HG03064 (cell line): ENCODE measurements around the gene CTU1.
A peak's percentile ranks its signal among the peaks of the same experiment; 100 is the strongest.
"Not testable (repeated sequence)": the region's sequence is repeated elsewhere in the genome, so short reads cannot be mapped to it uniquely, and the experiment has no call there.

Experiments
- ATAC-seq: cut with Tn5 transposase; IDR thresholded peaks from one replicate; pipeline ENCODE4 v1.9.1; 2021; ENCODE audit warnings: low read depth; ENCODE audit not compliant: unreplicated experiment

The CTU1 gene

GRCh38 chr19:51108066-51108804, at the start of gene CTU1:
CTU1 (minus strand) TSS chr19:51108409; CDS start chr19:51104569, 3,840 bp downstream.
- ATAC-seq = peak; percentile 88

DNA sequence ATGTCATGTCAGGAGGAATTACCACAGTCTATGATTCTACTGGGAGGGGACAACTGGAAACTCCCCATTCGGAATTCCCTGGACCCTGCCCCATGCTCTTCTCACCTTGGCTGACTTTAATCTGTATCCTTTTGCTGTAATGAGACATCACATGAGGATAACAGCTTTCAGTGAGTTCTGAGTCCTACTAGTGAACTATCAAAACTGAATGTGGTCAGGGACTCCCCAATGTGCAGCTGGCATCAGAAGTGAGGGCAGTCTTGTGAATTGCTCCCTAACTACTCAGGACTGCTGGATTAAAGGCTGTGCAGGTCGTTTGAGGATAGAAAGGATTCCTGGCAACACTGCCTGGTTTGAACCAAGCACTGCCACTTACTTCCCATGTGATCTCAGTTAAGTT, 49.1 kb upstream of the CTU1 start:
- ATAC-seq = no peak

DNA sequence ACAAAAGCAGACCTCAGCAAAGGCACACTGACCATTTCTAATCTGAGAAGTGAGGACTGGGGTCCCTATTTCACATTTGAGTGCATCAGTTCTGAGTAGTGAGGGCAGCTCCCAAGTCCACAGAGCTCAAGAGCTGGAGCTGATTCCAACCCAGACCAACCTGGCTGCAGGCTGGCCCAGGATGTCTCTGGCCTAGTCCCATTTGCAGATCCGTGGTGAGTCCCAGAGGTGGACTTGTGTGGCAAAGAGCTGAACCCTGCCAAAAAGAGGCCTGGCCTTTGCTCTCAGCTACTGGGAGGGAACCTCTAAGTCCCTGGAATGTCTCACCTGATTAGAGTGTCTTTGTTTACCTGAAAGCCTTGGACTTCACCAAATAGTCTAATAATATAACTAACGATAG, 48.5 kb upstream of the CTU1 start:
- no peak for ATAC-seq

DNA sequence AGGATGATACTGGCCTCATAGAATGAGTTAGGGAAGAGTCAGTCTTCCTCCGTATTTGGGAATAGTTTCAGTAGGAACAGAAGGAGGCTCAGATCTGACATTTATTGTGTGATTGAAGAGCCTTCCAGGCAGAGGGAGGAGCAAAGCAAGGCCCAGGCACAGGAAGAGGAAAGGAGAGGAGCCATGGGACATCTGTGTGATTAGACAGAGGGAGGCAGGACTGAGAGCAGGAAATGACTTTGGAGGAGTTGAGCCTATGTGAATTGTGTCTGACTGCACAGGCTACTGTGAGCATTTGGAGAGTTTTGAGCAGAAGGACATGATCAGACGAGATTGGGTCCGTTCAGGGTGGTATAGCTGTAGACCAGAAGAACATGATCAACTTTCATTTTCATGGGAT, 42.4 kb upstream of the CTU1 start:
- no peak for ATAC-seq

DNA sequence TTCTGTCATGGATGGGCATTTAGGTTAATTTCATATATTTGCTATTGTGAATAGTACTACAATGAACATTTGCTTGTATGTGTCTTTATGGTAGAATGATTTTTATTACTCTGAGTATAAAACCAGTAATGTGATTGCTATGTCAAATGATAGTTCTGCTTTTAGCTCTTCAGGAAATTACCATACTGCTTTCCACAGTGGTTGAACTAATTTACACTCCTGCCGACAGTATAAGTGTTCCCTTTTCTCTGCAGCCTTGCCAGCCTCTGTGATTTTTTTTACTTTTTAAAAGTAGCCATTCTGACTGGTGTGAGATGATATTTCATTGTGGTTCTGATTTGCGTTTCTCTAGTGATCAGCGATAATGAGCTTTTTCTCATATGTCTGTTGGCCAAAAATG, 40.4 kb upstream of the CTU1 start:
- ATAC-seq = no peak

- ATAC-seq = no peak
Observed at GRCh38 chr19:51147663-51148062, 39.5 kb upstream of the CTU1 start.

DNA sequence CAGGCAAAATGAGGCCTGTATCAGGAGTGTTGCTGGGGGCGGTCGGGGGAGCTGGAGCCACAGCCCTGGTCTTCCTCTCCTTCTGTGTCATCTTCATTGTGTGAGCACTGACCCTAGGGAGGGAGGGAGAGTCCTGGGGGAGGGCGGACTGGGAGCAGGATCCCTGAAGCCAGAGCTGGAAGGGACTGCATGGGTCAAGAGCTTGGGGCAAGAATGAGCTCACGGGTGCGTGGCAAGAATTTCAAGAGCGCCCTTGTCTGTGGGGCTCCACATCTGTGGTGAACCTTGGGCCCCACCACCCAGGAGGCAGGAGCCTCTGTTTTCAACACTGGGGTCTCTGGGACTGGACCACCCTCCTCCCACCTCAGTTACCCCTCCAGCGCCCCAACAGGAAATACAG, 38.5 kb upstream of the CTU1 start:
- no peak for ATAC-seq

- no peak for ATAC-seq
Observed at GRCh38 chr19:51145916-51146493, 37.8 kb upstream of the CTU1 start.

GRCh38 chr19:51144482-51145045, 36.4 kb upstream of the CTU1 start:
- ATAC-seq = no peak

- no peak for ATAC-seq
Observed at GRCh38 chr19:51143486-51143885, 35.3 kb upstream of the CTU1 start.

DNA sequence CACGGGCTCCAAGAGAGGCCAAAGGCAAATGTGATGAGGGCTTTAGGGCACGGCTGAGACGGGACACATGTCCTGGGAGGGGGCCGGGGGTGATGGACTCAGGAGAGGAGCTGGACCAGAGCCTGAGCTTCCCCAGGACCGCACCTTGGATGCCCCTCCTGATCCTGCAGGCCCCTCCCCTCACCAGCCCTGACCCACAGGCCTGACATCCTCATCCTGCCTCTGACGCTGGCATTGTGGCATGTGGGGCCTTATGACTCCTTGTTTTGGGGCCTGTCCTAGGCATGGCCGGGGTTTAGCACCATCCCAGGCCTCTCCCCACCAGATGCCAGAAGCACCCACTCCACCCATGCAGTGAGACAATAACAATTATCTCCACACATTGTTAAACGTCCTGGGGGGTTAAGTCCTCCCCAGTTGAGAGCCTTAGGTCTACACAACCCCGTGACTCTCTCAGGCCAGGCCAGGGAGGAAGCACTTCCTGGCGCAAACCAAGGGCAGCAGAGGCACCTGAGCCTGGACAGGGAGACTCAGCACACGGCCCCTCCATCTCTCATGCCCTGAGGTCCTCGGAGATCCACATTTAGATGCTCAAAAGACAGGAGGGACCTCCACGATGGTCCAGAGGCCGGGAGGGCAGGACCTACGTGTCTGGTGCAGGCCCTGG, 34.7 kb upstream of the CTU1 start:
- not testable (repeated sequence) for ATAC-seq

GRCh38 chr19:51142119-51142518, 33.9 kb upstream of the CTU1 start, which contains the start of gene SIGLEC7:
SIGLEC7 (plus strand) TSS chr19:51142301; CDS start chr19:51142370, 69 bp downstream.
- no peak for ATAC-seq

DNA sequence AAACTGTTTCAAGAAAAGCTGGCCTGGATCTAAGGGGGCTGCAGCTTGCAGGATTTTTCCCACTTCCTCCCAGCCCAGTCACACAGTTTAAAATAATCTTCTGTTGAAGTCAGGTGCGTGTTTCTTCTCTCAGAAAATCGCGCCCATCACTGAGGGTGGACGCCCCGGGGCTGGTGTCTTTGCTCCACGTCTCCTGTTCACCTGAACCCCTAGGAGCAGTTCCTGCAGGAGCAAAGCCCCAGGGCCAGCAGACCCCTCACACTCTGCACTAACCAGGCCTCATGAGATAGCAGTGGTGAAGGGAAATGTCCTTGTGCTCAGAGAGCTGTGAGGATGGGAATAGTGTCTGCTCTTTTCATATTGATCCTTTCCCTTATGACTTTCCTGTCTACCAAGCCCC, 33.0 kb upstream of the CTU1 start:
- no peak for ATAC-seq

GRCh38 chr19:51140441-51140840, 32.2 kb upstream of the CTU1 start:
- ATAC-seq = no peak

DNA sequence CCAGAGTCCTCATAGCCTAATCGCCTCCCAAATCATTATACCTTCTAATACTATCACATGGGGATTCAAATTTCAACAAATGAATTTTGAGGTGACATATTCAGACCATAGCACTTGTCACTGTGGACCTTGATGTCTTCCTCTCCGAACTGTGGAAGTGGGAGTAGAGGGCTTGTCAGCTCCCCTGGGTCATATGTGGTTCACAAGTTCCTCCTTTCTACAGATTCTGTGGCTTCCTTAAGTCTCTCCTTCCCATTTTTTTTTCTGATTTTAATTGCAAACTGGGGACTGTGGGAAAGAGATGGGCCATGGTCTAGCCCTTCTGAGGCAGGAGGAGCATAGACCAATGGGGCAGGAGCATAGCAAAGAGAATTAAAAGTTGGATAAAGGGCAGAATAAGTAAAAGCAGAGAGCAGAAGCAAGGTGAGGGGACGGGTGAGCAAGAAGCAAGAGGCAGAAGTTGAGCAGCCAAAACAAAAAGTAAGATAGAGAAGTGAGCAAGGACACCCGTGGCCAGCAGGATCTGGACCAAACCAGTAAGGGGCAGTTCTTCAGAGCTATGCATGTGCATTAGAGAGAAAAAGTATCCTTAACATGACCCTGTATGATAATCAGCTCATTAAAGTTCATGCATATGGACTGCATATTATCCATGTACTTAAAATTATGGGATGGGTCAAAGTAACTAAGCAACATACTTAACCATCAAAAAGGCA, 31.2 kb upstream of the CTU1 start:
- no peak for ATAC-seq

DNA sequence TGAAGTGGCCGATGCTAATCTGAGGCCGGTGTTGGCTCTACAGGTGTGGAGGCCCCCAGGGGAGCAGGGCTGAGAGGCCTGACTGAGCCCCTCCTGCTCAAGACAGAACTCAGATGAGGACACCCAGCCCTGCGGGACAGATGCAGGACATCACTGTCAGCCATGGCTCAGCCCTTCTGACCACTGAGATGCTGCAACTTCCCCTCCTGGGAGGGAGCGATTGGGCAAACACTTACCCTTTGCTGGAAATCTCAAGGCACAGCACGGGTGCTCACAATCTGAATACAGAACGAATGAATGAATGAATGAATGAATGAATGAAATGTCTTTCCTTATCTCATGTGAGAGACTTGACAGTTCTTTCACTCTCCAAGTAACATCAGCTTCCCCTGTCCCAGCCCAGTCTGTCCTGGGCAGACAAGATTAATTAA, 30.4 kb upstream of the CTU1 start:
- no peak for ATAC-seq

DNA sequence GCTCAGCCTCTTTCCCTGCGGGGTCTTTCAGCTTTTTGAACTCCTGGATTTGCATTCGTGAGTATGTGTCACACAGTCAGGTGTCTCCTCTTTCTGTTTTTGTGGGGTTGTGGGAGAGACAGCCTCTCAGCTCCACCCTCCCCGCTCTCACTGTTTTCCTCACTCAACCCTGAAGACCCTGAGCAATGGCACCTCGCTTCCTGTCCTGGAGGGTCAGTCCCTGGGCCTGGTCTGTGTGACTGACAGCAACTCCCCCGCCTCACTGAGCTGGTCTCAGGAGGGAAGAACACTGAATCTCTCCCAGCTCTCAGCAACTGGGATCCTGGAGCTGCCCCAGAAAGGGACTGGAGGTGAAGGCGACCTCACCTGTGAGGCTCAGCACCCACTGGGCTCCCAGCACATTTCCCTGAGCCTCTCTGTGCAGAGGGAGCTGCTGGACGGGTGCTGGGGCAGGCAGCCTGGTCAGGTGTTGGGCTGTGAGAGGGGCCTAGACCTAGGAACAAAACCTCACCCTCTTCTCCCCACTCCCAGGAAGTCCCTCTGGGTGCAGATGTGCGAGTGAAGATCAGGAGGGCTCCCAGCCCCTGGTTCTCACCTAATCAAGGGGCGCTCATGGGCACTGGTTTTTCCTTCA, 29.7 kb upstream of the CTU1 start:
- no peak for ATAC-seq

DNA sequence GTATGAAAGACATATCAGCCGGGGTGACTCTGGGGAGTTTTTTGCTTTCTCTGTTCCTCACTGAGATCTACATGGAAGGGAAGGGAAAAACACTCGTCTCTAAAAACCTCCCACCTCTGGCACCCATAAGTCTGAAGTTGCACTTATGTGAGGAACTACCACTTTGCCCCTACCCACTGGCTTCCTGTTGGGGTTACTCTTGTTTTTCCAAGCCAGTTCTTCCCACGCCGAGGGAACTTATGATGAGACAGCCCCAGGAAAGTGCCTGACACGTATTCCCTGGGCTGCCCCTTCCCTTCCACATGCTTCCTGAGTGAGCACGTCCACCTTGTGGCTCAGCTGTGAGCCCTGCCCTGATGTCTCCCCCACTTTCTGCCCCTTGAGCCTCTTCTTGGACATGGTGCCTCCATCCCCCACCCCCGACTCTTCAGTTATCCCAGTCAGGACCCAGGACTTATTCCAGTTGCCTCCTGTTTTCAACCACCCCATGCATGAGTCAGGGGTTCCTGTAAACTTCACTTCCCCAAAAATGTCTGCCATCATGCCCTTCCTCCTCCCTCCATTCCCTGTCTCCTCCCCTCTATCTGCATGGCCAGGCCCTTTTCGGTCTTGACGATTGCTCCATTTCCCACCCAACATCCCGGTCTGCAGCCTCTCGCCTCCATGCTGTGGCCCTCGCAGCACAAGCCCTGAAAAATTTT, 28.8 kb upstream of the CTU1 start:
- ATAC-seq = no peak

- no peak for ATAC-seq
Observed at GRCh38 chr19:51135986-51136762, 28.0 kb upstream of the CTU1 start.
